ENCODE results near the gene SRC. TPM values are rescaled to one million over a fixed set of nuclear protein-coding genes. Genes with fewer than 3 reads are reported as not detected.

Gene SRC
- total and polyA plus RNA-seq, 2 of the 8 experiments (the other 6 are each of a cell fraction or from before 2014, with no cell fraction given): 27.6 to 28.8 TPM

GRCh38 chr20:37441023-37441422, 95.1 kb downstream of the SRC start:
- ChIA-PET CTCF (ENCODE audit: partially characterized antibody) (interaction anchor here (0.5 to 1.1 kb wide), 4 partner anchors 19 to 653 kb away, joined by 3 read pairs; no protein-coding TSS in a partner anchor), POLR2A (ENCODE audit: partially characterized antibody) (no interaction called here)
- Histone ChIP-seq H3K18ac (ENCODE audit: extremely low read depth, low read length) (no peak overlapping the region), H4K8ac (ENCODE audit: extremely low read depth, insufficient read depth, low read length) (no peak overlapping the region), H3K4me2 (ENCODE audit: insufficient read depth in 1 of 2, low read depth in 2 of 2, low read length in 2 of 2) (no peak overlapping the region), H4K5ac (ENCODE audit: insufficient read length, low read depth, low read length) (no peak overlapping the region), H3K79me2 (ENCODE audit: control insufficient read depth in 1 of 2, insufficient read depth in 2 of 2, low read length in 2 of 2) (no peaks in the 10 kb centered on the region), H3K27ac (ENCODE audit: low read depth, low read length) (no peak overlapping the region), H2BK12ac (ENCODE audit: low read depth, low read length) (no peak overlapping the region), H4K91ac (replicated peaks; ENCODE audit: insufficient read length, low read length) (no peak overlapping the region), H3K56ac (replicated peaks; ENCODE audit: insufficient read length, low read depth, low read length) (no peak overlapping the region), H3K14ac (ENCODE audit: insufficient read length) (no peak overlapping the region), H3K9me3 (ENCODE audit: insufficient read depth in 2 of 2, low read depth in 1 of 2, low read length in 1 of 2) (no peaks in the 10 kb centered on the region), H2BK120ac (replicated peaks; ENCODE audit: low read depth, low read length) (no peak overlapping the region), H3K4me1 (replicated peaks in 1 of 4; ENCODE audit: control insufficient read depth in 3 of 4, insufficient read depth in 4 of 4, low read length in 3 of 4) (peaks cover 0 to 14% (median 1%) of the 10 kb centered on the region in 4 experiments; a peak in 3 of 7 replicates), H2AK5ac (ENCODE audit: low read depth, low read length) (no peak overlapping the region), H4K20me1 (replicated peaks in 1 of 2; ENCODE audit: control insufficient read depth in 1 of 2, insufficient read depth in 2 of 2, low read length in 2 of 2) (peaks cover 0 to 3% of the 10 kb centered on the region in 2 experiments), H2AFZ (ENCODE audit: low read length) (no peak overlapping the region), H3K27me3 (replicated peaks in 1 of 4; ENCODE audit: control insufficient read depth in 3 of 4, extremely low read depth in 1 of 4, insufficient read depth in 3 of 4, low read length in 3 of 4) (0 out of 7 replicates have a peak, but pooled peaks cover 0 to 3% (median 0%) of the 10 kb centered on the region in 4 experiments), H2BK20ac (ENCODE audit: low read length) (no peak overlapping the region), H3K23me2 (ENCODE audit: low read depth, low read length) (peaks cover 5% of the 10 kb centered on the region; the same call in 1 of the 2 replicates), H2BK15ac (ENCODE audit: low read length) (no peak overlapping the region), H3K4ac (replicated peaks; ENCODE audit: insufficient read length, low read depth, low read length) (no peak overlapping the region), H3K23ac (ENCODE audit: insufficient read length) (no peak overlapping the region), H3K4me3 (ENCODE audit: extremely low read depth in 1 of 4, insufficient read depth in 2 of 4, low read depth in 3 of 4, low read length in 4 of 4) (no peak overlapping the region), H3K79me1 (ENCODE audit: low read depth, low read length) (no peaks in the 10 kb centered on the region), H3K36me3 (ENCODE audit: control insufficient read depth in 2 of 4, insufficient read depth in 4 of 4, low read length in 3 of 4) (no peaks in the 10 kb centered on the region), H3K9ac (replicated peaks in 1 of 4; ENCODE audit: extremely low read depth in 1 of 4, low read depth in 3 of 4, low read length in 3 of 4) (no peak overlapping the region), H2BK5ac (ENCODE audit: low read depth, low read length) (no peak overlapping the region)
- DNase-seq (ENCODE audit: low read depth in 1 of 2, low spot score in 2 of 2) (no peak), FAIRE-seq (no peak)
- peak; percentile 60; the same call in 1 of the 2 replicates for TF ChIP-seq KDM1A (IDR thresholded peaks at IDR 0.05; ENCODE audit: borderline replicate concordance, low read length)
- no peak for TF ChIP-seq RNF2 (IDR thresholded peaks at IDR 0.05; ENCODE audit: borderline replicate concordance, low read depth, low read length, missing control alignments, poor library complexity, severe bottlenecking)
- WGBS, 2 experiments (ENCODE audit: extremely low coverage in 1 of 2, insufficient coverage in 1 of 2, insufficient read length in 1 of 2, insufficient replicate concordance in 2 of 2, low coverage in 1 of 2, low lambda C conversion rate in 2 of 2, missing lambda C conversion rate in 1 of 2): 89% methylated on average over 4 of the region's 4 CpGs; no CpG with 5 or more reads in 1 of the 2 experiments

Measured in H1 (cell line).